ENCODE results near the gene GPC6.

GPC6 gene

GRCh38 chr13:94033830-94034642 is 807.4 kb downstream of the GPC6 start:
- H3K4me2 ChIP-seq (ENCODE audit: low read depth, low read length, poor library complexity, severe bottlenecking), result no peak overlapping the region
- no peaks in the 10 kb centered on the region for H3F3A ChIP-seq (ENCODE audit: low read depth)
- no peaks in the 10 kb centered on the region for H3K27me3 ChIP-seq (ENCODE audit: insufficient read depth, low read length, poor library complexity, severe bottlenecking)
- TF ChIP-seq CTCF (conservative IDR thresholded peaks at IDR 0.05; ENCODE audit: low read length), result no peak
- TF ChIP-seq EZH2phosphoT487 (IDR thresholded peaks at IDR 0.05; ENCODE audit: borderline replicate concordance), result no peak
- no peaks in the 10 kb centered on the region for H3K79me2 ChIP-seq (ENCODE audit: insufficient read depth, low read length)
- no peaks in the 10 kb centered on the region for H3K9me3 ChIP-seq (ENCODE audit: insufficient read depth, low read depth, low read length)
- H3K36me3 ChIP-seq (ENCODE audit: insufficient read depth, low read length), result no peaks in the 10 kb centered on the region
- H2AFZ ChIP-seq (ENCODE audit: low read length), result no peak overlapping the region
- H3K4me1 ChIP-seq (ENCODE audit: insufficient read depth, low read length, poor library complexity, severe bottlenecking), result no peaks in the 10 kb centered on the region
- H3K9ac ChIP-seq (ENCODE audit: low read depth, low read length, poor library complexity, severe bottlenecking), result no peak overlapping the region
- no peak overlapping the region for H3K4me3 ChIP-seq (ENCODE audit: low read length, poor library complexity, severe bottlenecking)
- no peaks in the 10 kb centered on the region for H4K20me1 ChIP-seq (ENCODE audit: insufficient read depth, low read length, poor library complexity, severe bottlenecking)
- no peaks in the 10 kb centered on the region for H3K9me2 ChIP-seq (replicated peaks; ENCODE audit: low read depth, low read length)

GRCh38 chr13:94050039-94050438 is 823.4 kb downstream of the GPC6 start:
- no peaks in the 10 kb centered on the region for H3K9me3 ChIP-seq (ENCODE audit: insufficient read depth, low read depth, low read length)
- H3K4me3 ChIP-seq (ENCODE audit: low read length, poor library complexity, severe bottlenecking), result no peak overlapping the region
- no peaks in the 10 kb centered on the region for H3K27me3 ChIP-seq (ENCODE audit: insufficient read depth, low read length, poor library complexity, severe bottlenecking)
- H3K36me3 ChIP-seq (ENCODE audit: insufficient read depth, low read length), result no peaks in the 10 kb centered on the region
- H3K4me2 ChIP-seq (ENCODE audit: low read depth, low read length, poor library complexity, severe bottlenecking), result no peak overlapping the region
- H3K9me2 ChIP-seq (replicated peaks; ENCODE audit: low read depth, low read length), result no peaks in the 10 kb centered on the region
- H2AFZ ChIP-seq (ENCODE audit: low read length), result no peak overlapping the region
- no peak overlapping the region for H3K9ac ChIP-seq (ENCODE audit: low read depth, low read length, poor library complexity, severe bottlenecking)
- H3F3A ChIP-seq (ENCODE audit: low read depth), result no peaks in the 10 kb centered on the region
- H3K79me2 ChIP-seq (ENCODE audit: insufficient read depth, low read length), result no peaks in the 10 kb centered on the region
- H4K20me1 ChIP-seq (ENCODE audit: insufficient read depth, low read length, poor library complexity, severe bottlenecking), result no peaks in the 10 kb centered on the region
- no peak for TF ChIP-seq CTCF (conservative IDR thresholded peaks at IDR 0.05; ENCODE audit: low read length)
- no peak for TF ChIP-seq EZH2phosphoT487 (IDR thresholded peaks at IDR 0.05; ENCODE audit: borderline replicate concordance)
- H3K4me1 ChIP-seq (ENCODE audit: insufficient read depth, low read length, poor library complexity, severe bottlenecking), result peaks cover 12% of the 10 kb centered on the region

GRCh38 chr13:94050686-94051085 is 824.1 kb downstream of the GPC6 start:
- Histone ChIP-seq H3K9ac (ENCODE audit: low read depth, low read length, poor library complexity, severe bottlenecking) (no peak overlapping the region), H3K27me3 (ENCODE audit: insufficient read depth, low read length, poor library complexity, severe bottlenecking) (no peaks in the 10 kb centered on the region), H2AFZ (ENCODE audit: low read length) (no peak overlapping the region), H3K4me1 (ENCODE audit: insufficient read depth, low read length, poor library complexity, severe bottlenecking) (peaks cover 12% of the 10 kb centered on the region), H3K4me2 (ENCODE audit: low read depth, low read length, poor library complexity, severe bottlenecking) (no peak overlapping the region), H3K9me3 (ENCODE audit: insufficient read depth, low read depth, low read length) (no peaks in the 10 kb centered on the region), H3K4me3 (ENCODE audit: low read length, poor library complexity, severe bottlenecking) (no peak overlapping the region), H3K36me3 (ENCODE audit: insufficient read depth, low read length) (no peaks in the 10 kb centered on the region), H3K79me2 (ENCODE audit: insufficient read depth, low read length) (no peaks in the 10 kb centered on the region), H4K20me1 (ENCODE audit: insufficient read depth, low read length, poor library complexity, severe bottlenecking) (no peaks in the 10 kb centered on the region), H3F3A (ENCODE audit: low read depth) (no peaks in the 10 kb centered on the region), H3K9me2 (replicated peaks; ENCODE audit: low read depth, low read length) (no peaks in the 10 kb centered on the region)
- TF ChIP-seq CTCF (conservative IDR thresholded peaks at IDR 0.05; ENCODE audit: low read length) (no peak), EZH2phosphoT487 (IDR thresholded peaks at IDR 0.05; ENCODE audit: borderline replicate concordance) (no peak)
